DND-41 (cell line): ENCODE results near the gene KLHDC7B.

ENCODE experiments used
- ATAC-seq: fragments of 200-7000 bp; cut with Tn5 transposase; 3 replicates; pipeline ENCODE4 v1.9.1; 2021; ENCODE audit warnings: low read depth; ENCODE audit not compliant: insufficient read depth
- DNase-seq: peaks from one replicate; pipeline ENCODE4 v3.0.0-alpha.2; 2020
- H2AFZ ChIP-seq: 2 replicates; pipeline ENCODE4 v1.6.0; 2012; ENCODE audit warnings: low read depth, low read length
- H3K27ac ChIP-seq: 2 replicates; pipeline ENCODE4 v1.5.1; 2012; ENCODE audit warnings: low read length, inconsistent platforms
- H3K27me3 ChIP-seq: fragments of 200-600 bp; sonication (generic); 2 replicates; pipeline ENCODE4 v1.6.0; 2012; ENCODE audit warnings: low read length, mild to moderate bottlenecking, inconsistent platforms; ENCODE audit not compliant: insufficient read depth, poor library complexity
- H3K36me3 ChIP-seq: 2 replicates; pipeline ENCODE4 v1.5.1; 2012; ENCODE audit warnings: low read length, inconsistent platforms; ENCODE audit not compliant: insufficient read depth
- H3K4me1 ChIP-seq: 2 replicates; pipeline ENCODE4 v1.5.1; 2012; ENCODE audit warnings: mild to moderate bottlenecking, low read length; ENCODE audit not compliant: insufficient read depth
- H3K4me2 ChIP-seq: 2 replicates; pipeline ENCODE4 v1.6.0; 2012; ENCODE audit warnings: mild to moderate bottlenecking, moderate library complexity, low read length, inconsistent platforms; ENCODE audit not compliant: insufficient read depth
- H3K4me3 ChIP-seq, 2 experiments: fragments of 200-600 bp in 1 of 2; shearing (Covaris generic) in 1 of 2; 2 replicates each; pipeline ENCODE4 v1.5.1; 2012 to 2016; ENCODE audit warnings: inconsistent platforms in 2 of 2, low read length in 2 of 2, mild to moderate bottlenecking in 2 of 2, low read depth in 1 of 2, moderate library complexity in 1 of 2
- H3K79me2 ChIP-seq: 2 replicates; pipeline ENCODE4 v1.6.0; 2012; ENCODE audit warnings: low read length, inconsistent platforms; ENCODE audit not compliant: insufficient read depth
- H3K9ac ChIP-seq: 2 replicates; pipeline ENCODE4 v1.6.0; 2012; ENCODE audit warnings: low read depth, mild to moderate bottlenecking, inconsistent platforms, low read length, moderate library complexity
- H3K9me3 ChIP-seq: 2 replicates; pipeline ENCODE4 v1.5.1; 2012; ENCODE audit warnings: low read length, moderate library complexity, mild to moderate bottlenecking, inconsistent platforms; ENCODE audit not compliant: insufficient read depth, severe bottlenecking
- H4K20me1 ChIP-seq: 2 replicates; pipeline ENCODE4 v1.6.0; 2012; ENCODE audit warnings: low read length; ENCODE audit not compliant: insufficient read depth
- EZH2 ChIP-seq: IDR thresholded peaks from 3 replicates; pipeline ENCODE4 v1.6.1; 2012; ENCODE audit warnings: borderline replicate concordance, low read depth, mild to moderate bottlenecking, moderate library complexity, low read length, inconsistent platforms; ENCODE audit not compliant: severe bottlenecking
- TF ChIP-seq, protein P1 (sequence below): IDR thresholded peaks from 2 replicates; pipeline ENCODE4 v1.5.1; 2012; ENCODE audit warnings: borderline replicate concordance, low read length, moderate library complexity, mild to moderate bottlenecking; ENCODE audit not compliant: poor library complexity, severe bottlenecking; ENCODE audit errors: extremely low read depth

KLHDC7B gene

GRCh38 chr22:50586416-50586815 lies 40.7 kb downstream of the KLHDC7B start:
- Histone ChIP-seq H2AFZ (no peak overlapping the region), H3K27ac (no peak overlapping the region), H3K4me1 (peaks cover 15% of the 10 kb centered on the region), H3K9me3 (no peaks in the 10 kb centered on the region), H3K36me3 (peaks cover 6% of the 10 kb centered on the region), H4K20me1 (0 out of 2 replicates have a peak, but pooled peaks cover 6% of the 10 kb centered on the region), H3K4me3 (no peak overlapping the region), H3K4me2 (no peak overlapping the region), H3K79me2 (peaks cover 19% of the 10 kb centered on the region), H3K27me3 (no peaks in the 10 kb centered on the region), H3K9ac (no peak overlapping the region)
- no peak for DNase-seq
- no peak for ATAC-seq
- TF ChIP-seq, protein P1, sequence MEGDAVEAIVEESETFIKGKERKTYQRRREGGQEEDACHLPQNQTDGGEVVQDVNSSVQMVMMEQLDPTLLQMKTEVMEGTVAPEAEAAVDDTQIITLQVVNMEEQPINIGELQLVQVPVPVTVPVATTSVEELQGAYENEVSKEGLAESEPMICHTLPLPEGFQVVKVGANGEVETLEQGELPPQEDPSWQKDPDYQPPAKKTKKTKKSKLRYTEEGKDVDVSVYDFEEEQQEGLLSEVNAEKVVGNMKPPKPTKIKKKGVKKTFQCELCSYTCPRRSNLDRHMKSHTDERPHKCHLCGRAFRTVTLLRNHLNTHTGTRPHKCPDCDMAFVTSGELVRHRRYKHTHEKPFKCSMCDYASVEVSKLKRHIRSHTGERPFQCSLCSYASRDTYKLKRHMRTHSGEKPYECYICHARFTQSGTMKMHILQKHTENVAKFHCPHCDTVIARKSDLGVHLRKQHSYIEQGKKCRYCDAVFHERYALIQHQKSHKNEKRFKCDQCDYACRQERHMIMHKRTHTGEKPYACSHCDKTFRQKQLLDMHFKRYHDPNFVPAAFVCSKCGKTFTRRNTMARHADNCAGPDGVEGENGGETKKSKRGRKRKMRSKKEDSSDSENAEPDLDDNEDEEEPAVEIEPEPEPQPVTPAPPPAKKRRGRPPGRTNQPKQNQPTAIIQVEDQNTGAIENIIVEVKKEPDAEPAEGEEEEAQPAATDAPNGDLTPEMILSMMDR = no peak
- TF ChIP-seq EZH2 = no peak

GRCh38 chr22:50587407-50587806 lies 41.7 kb downstream of the KLHDC7B start:
- no peak overlapping the region for H3K9ac ChIP-seq
- ATAC-seq (no peak), DNase-seq (no peak)
- no peak overlapping the region for H3K27ac ChIP-seq
- H3K4me3 ChIP-seq = no peak overlapping the region
- TF ChIP-seq, protein P1 = no peak
- TF ChIP-seq EZH2 = no peak
- peaks cover 8% of the 10 kb centered on the region for H3K4me1 ChIP-seq
- H2AFZ ChIP-seq = no peak overlapping the region
- H3K9me3 ChIP-seq = no peaks in the 10 kb centered on the region
- no peaks in the 10 kb centered on the region; the same call in 1 of the 2 replicates for H3K36me3 ChIP-seq
- no peaks in the 10 kb centered on the region for H3K27me3 ChIP-seq
- H3K79me2 ChIP-seq = peaks cover 9% of the 10 kb centered on the region
- H3K4me2 ChIP-seq = no peak overlapping the region
- 0 out of 2 replicates have a peak, but pooled peaks cover 4% of the 10 kb centered on the region for H4K20me1 ChIP-seq

DNA sequence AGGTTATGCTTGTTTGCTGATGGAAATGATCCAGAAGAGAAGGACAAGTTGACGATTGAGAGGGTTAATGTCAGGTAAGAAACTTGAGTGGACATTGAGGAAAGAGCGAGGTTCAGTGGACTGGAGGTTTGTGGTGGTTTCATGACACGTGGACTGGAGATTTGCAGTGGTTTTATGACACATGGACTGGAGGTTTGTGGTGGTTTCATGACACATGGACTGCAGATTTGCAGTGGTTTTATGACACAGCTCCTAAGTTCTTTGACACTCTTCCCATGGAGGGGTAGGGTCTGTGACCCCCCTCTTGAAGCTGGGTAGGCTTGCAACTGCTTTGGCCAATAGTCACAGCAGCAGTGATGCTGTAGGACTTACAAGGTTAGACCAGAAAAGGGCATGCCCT lies 49.5 kb downstream of the KLHDC7B start:
- Histone ChIP-seq H3K27me3 (no peaks in the 10 kb centered on the region), H3K4me3 (no peak overlapping the region), H3K9ac (no peak overlapping the region), H3K79me2 (no peaks in the 10 kb centered on the region), H2AFZ (no peak overlapping the region), H3K4me2 (no peak overlapping the region), H3K27ac (no peak overlapping the region), H3K9me3 (no peaks in the 10 kb centered on the region), H3K36me3 (no peaks in the 10 kb centered on the region), H3K4me1 (no peaks in the 10 kb centered on the region), H4K20me1 (no peaks in the 10 kb centered on the region)
- DNase-seq (no peak), ATAC-seq (no peak)
- no peak for TF ChIP-seq EZH2
- TF ChIP-seq, protein P1 = no peak

- no peaks in the 10 kb centered on the region for H3K4me1 ChIP-seq
- DNase-seq (no peak), ATAC-seq (no peak)
- no peak overlapping the region for H3K27ac ChIP-seq
- no peaks in the 10 kb centered on the region for H3K27me3 ChIP-seq
- no peak overlapping the region for H3K4me2 ChIP-seq
- H3K4me3 ChIP-seq = no peak overlapping the region
- TF ChIP-seq, protein P1 = no peak
- TF ChIP-seq EZH2 = no peak
- no peaks in the 10 kb centered on the region for H3K36me3 ChIP-seq
- no peaks in the 10 kb centered on the region; the same call in 1 of the 2 replicates for H4K20me1 ChIP-seq
- H2AFZ ChIP-seq = no peak overlapping the region
- H3K9ac ChIP-seq = no peak overlapping the region
- no peaks in the 10 kb centered on the region for H3K9me3 ChIP-seq
- H3K79me2 ChIP-seq = no peaks in the 10 kb centered on the region
Observed at GRCh38 chr22:50597097-50597496, 51.4 kb downstream of the KLHDC7B start.
